Esophagus (tissue), 2 donors: Measurements from ENCODE around the gene NKX2-8. TPM values are rescaled to one million over a fixed set of nuclear protein-coding genes. Genes with fewer than 3 reads are reported as not detected.
A peak's percentile ranks its signal among the peaks of the same experiment; 100 is the strongest.

Source experiments
- H3K27ac ChIP-seq, 2 donors: one replicate each; pipeline ENCODE4 v1.5.1; 2013; ENCODE audit warnings: low read depth in 2 of 2, mild to moderate bottlenecking in 2 of 2, inconsistent platforms in 1 of 2, low read length in 1 of 2, moderate library complexity in 1 of 2
- H3K27me3 ChIP-seq, 2 donors: one replicate each; pipeline ENCODE4 v1.6.1; 2013; ENCODE audit warnings: low read length in 2 of 2, control low read depth in 1 of 2, mild to moderate bottlenecking in 1 of 2; ENCODE audit not compliant: insufficient read depth in 2 of 2, control insufficient read depth in 1 of 2
- H3K36me3 ChIP-seq, 2 donors: one replicate each; pipeline ENCODE4 v1.6.1; 2013; ENCODE audit warnings: low read length in 1 of 2; ENCODE audit not compliant: control insufficient read depth in 2 of 2, insufficient read depth in 2 of 2
- H3K4me1 ChIP-seq, 2 donors: one replicate each; pipeline ENCODE4 v1.6.1; 2013; ENCODE audit warnings: low read length in 1 of 2; ENCODE audit not compliant: control insufficient read depth in 2 of 2, insufficient read depth in 2 of 2
- H3K4me3 ChIP-seq, 2 donors: one replicate each; pipeline ENCODE4 v1.5.1; 2013; ENCODE audit warnings: low read length in 2 of 2, mild to moderate bottlenecking in 2 of 2, low read depth in 1 of 2, moderate library complexity in 1 of 2
- H3K9me3 ChIP-seq, 2 donors: one replicate each; pipeline ENCODE4 v1.6.1; 2013; ENCODE audit warnings: mild to moderate bottlenecking in 2 of 2, low read depth in 1 of 2, low read length in 1 of 2, moderate library complexity in 1 of 2; ENCODE audit not compliant: control insufficient read depth in 2 of 2, insufficient read depth in 1 of 2
- WGBS, 2 donors: extraction: QIAGEN DNeasy Blood & Tissue Kit; methylation state at CpG; one replicate each; pipeline ENCODE4 v1.1.7; 2013; 5-methylcytosine and 5-hydroxymethylcytosine counted together
- polyA plus RNA-seq, 2 donors: library from polyadenylated mRNA; stranded (reverse); fragments of 200-250 nt; gene quantifications; one replicate each; pipeline ENCODE4 v1.2.3, GENCODE V29; 2013
- donor health status: healthy with polysubstance abuse.
- donor health status: Bipolar disorder and iron deficiency.

Gene NKX2-8
- polyA plus RNA-seq, 2 donors: 1.6 to 2.0 TPM

DNA sequence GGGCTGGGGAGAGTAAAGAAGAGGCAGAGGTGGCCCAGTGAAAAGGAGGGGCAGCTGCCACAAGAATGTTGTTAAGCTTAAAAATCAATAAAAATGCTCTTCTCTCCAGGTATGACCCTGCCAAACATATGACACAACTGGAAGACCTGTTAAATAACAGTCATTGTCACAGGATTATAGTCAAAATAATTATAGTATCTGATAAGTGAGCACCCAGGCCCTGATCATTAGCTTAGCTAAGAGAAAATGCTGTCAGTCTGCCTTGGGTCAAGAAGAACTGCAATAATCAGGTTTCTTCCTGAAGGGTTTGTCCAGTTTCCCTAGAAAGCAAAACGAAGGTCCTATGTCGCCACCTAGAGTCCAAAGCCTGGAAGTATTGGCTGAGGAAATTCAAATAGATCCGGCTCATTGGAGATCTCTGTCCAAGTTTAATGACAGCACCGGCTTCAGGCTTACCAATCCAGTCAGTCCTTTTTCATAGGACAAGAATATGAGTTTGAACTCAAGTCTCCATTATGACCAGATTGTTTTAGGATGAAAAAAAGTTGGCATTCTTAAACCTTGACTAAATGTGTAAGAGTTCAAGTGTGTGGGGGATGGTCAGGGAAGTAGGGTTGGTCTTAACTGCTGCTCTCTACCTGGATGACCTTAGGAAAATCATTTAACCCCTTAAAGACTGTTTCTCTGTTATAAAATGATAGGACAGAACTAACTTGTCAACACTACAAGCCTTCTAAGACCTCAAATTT lies 22.5 kb upstream of the NKX2-8 start:
- Histone ChIP-seq H3K9me3 (no peaks in the 10 kb centered on the region), H3K4me3 (no peak overlapping the region), H3K36me3 (no peaks in the 10 kb centered on the region), H3K4me1 (no peaks in the 10 kb centered on the region), H3K27me3 (no peaks in the 10 kb centered on the region), H3K27ac (no peak overlapping the region)
- 0 to 1% methylated on average over 4 of the region's 4 CpGs for WGBS, 2 donors

DNA sequence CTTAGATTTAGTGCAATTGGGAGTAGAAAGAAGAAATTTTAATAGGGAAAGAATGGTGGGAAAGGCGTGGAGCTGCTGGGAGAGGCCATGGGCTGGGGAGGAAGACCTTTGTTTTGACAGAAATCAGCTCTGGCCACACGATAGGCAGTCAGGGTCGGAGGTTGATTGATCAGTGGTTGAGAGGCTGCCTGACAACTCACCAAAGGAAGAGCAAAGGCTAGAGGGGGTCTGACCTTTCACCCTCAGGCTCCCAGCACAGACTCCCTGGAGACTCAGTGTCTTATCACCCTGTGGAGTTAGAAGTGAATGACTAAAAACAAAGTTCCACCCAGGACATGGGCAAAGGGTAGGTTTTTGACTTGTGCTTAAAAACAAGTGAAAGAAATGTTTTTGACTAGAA lies 18.0 kb upstream of the NKX2-8 start:
- no peaks in the 10 kb centered on the region for H3K27me3 ChIP-seq
- 46 to 47% methylated on average over 3 of the region's 3 CpGs for WGBS, 2 donors
- H3K27ac ChIP-seq: no peak overlapping the region
- H3K36me3 ChIP-seq: no peaks in the 10 kb centered on the region
- no peaks in the 10 kb centered on the region for H3K4me1 ChIP-seq
- no peaks in the 10 kb centered on the region for H3K9me3 ChIP-seq
- H3K4me3 ChIP-seq: no peak overlapping the region

DNA sequence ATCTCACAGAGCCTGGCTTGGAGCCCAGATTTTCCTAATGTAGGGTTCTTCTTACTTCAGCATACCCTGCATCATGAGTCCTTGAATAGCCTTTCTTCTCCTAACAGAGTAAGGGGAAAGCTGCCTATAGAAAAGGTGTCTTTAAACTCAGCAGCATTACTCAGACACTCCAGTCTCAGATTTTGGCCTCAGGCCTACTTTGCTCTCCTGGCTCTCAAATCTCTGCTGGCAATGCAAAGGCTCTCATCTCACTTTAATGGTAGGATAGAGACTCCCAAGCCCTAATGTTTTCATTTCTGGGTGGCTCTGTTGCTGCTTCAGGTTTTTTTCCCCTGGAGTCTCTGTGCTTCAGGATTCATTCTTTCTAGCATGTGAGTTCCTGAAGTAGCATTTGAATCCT lies 9.1 kb upstream of the NKX2-8 start:
- no peaks in the 10 kb centered on the region for H3K9me3 ChIP-seq
- no peaks in the 10 kb centered on the region for H3K36me3 ChIP-seq
- no peak overlapping the region for H3K4me3 ChIP-seq
- H3K27me3 ChIP-seq: peaks cover 0 to 3% of the 10 kb centered on the region in 2 donors
- H3K4me1 ChIP-seq: peaks cover 0 to 2% of the 10 kb centered on the region in 2 donors
- H3K27ac ChIP-seq: no peak overlapping the region

DNA sequence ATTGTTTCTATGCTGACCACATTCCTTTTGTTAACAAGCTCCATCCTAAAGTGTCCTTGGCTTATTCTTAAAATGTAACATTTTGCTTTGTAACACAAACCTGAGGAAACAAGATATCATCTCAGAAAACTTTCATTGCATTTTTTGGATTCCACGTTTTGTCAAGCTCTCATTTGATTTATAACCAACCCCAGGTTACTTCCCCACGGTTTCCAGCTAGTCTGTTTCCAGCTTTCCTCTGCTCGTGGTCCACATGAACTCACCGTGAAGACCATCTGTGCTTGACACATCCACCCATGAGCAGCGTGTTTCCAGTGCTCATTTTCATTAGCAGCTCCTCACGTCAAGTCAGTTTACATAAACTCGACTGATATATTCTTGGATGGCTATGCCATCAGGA lies 6.4 kb upstream of the NKX2-8 start:
- H3K27me3 ChIP-seq: peaks cover 0 to 3% of the 10 kb centered on the region in 2 donors
- H3K4me3 ChIP-seq: no peak overlapping the region
- no peaks in the 10 kb centered on the region for H3K36me3 ChIP-seq
- H3K4me1 ChIP-seq: peaks cover 0 to 2% of the 10 kb centered on the region in 2 donors
- no peaks in the 10 kb centered on the region for H3K9me3 ChIP-seq
- no peak overlapping the region for H3K27ac ChIP-seq
- 20 to 38% methylated on average over 7 of the region's 7 CpGs for WGBS, 2 donors

DNA sequence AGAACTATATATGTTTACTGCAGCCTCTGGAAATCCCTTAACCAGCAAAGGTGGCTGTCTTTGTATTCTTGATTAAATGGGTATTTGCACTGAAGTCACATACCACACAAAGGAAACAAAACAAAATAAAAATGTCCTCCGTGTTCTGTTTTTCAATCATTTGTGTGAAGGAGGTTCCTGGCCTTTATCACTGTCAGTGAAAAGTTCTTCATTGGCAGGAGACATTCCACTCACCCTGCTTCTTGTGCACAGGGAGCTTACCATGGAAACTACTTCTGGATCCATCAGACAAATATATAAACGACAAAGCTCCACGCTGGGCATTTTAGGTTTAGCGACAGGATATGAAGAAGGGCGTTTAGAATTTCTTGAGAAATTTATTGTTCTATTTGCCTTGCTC lies 5.7 kb upstream of the NKX2-8 start:
- Histone ChIP-seq H3K27me3 (peaks cover 0 to 6% of the 10 kb centered on the region in 2 donors), H3K4me3 (no peak overlapping the region), H3K27ac (no peak overlapping the region), H3K4me1 (peaks cover 2 to 3% of the 10 kb centered on the region in 2 donors), H3K9me3 (no peaks in the 10 kb centered on the region), H3K36me3 (no peaks in the 10 kb centered on the region)
- 24 to 43% methylated on average over 5 of the region's 5 CpGs for WGBS, 2 donors

DNA sequence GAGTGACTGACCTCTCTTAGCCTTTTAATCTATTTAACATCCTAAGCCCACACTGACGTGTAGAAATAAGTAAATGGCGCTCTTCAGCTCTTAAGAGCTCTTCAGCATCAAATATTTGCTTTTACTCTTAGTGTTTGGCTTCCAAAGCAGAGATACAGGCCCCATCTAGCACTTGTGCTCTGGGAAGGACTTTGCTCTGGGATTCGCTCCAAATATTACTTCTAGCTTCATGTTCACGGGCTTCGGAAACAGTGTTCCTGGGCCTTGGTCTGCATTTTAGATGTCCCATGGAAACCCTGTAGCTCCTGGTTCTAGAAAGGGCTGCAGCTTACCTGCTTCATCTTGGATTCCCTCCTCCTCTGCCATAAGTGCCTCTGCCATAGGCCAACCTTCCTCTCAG lies 2.7 kb upstream of the NKX2-8 start:
- H3K27ac ChIP-seq: no peak overlapping the region
- peaks cover 0 to 8% of the 10 kb centered on the region in 2 donors for H3K27me3 ChIP-seq
- H3K4me3 ChIP-seq: no peak overlapping the region
- H3K9me3 ChIP-seq: no peaks in the 10 kb centered on the region
- WGBS, 2 donors: 43 to 67% methylated on average over 5 of the region's 5 CpGs
- H3K36me3 ChIP-seq: no peaks in the 10 kb centered on the region
- peaks cover 3 to 9% of the 10 kb centered on the region in 2 donors for H3K4me1 ChIP-seq

DNA sequence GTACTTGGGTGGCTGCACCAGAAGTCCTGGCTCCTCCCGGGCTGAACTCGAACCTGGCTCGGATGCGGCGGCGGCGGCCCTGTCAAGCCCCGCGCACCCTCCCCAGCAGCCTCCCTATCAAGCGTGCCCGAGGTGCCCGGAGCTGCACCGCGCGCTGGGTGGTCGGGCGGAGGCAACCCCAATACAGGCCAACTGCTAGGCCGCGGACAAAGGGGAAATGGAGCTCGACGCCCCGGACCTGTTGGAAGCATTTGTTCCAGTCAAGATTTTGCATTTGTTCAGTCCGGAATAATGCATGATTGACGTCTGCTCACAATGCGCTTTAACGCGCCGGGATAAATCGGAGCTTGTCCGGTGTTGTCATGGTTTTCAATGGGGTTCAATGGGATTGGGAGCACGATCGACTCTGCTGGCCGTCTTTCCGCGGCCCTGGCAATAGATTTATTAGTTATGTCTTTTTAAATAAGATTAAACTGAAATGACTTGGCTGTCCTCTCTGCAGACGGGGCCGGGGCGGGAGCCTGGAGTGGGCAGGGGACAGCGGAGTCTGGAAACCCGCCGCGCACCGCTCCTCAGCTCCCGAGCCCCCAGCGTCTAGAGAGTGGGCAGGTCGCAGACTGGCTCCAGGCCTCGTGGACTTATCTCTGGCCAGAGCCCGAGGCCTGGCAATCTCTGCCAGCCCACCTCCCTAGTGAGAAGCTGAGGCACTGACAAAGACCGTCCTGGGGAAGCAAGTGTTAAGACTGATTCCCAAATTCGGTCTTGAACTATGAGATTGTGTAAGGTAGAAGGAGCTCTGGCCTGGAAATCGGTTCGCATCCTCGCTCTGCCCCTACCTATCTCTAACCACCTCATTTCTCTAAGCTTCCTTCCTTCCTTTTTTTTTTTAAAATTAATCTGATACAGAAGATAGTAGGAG lies 1.7 kb upstream of the NKX2-8 start:
- H3K36me3 ChIP-seq: no peaks in the 10 kb centered on the region
- H3K4me3 ChIP-seq: no peak overlapping the region
- H3K27me3 ChIP-seq: peaks cover 0 to 8% of the 10 kb centered on the region in 2 donors
- no peak overlapping the region for H3K27ac ChIP-seq
- 29 to 52% methylated on average over 53 of the region's 53 CpGs for WGBS, 2 donors
- H3K9me3 ChIP-seq: no peaks in the 10 kb centered on the region
- H3K4me1 ChIP-seq: peaks cover 3 to 9% of the 10 kb centered on the region in 2 donors

DNA sequence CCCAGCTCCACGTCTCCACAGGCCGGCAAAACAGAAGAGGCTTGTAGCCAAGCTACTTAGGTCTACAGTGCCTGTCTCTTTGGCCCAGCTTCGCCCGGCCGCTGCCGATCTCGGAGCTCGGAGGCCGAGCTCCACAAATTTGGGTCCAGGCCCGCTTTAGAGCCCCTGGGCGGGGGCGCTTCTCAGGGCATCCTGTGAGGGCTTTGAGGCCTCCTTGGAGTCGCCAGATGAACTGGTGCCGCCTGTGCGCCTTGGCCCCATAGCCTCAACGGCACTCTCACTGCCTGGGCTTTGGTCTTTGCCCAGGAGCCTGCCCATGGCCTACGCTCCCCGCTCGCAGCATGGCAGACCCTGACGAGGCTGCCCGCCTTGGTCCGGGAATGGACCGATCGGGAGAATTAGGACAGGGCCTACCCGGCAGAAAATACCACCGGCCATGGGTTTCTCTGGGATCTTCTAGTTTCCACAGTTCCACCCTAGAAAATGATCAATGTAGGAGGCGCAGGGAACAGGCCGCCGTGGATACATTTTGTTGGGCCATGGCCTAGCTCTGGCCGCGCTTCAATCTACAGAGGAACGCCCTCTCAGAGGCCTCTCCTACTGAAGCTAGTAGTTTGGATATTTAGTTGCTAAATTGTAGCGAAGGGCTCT lies 953 bp upstream of the NKX2-8 start:
- Histone ChIP-seq H3K4me1 (peaks cover 3 to 9% of the 10 kb centered on the region in 2 donors), H3K27me3 (peaks cover 0 to 8% of the 10 kb centered on the region in 2 donors), H3K36me3 (no peaks in the 10 kb centered on the region), H3K9me3 (no peaks in the 10 kb centered on the region), H3K27ac (no peak overlapping the region), H3K4me3 (no peak overlapping the region)
- 37 to 45% methylated on average over 33 of the region's 33 CpGs for WGBS, 2 donors

DNA sequence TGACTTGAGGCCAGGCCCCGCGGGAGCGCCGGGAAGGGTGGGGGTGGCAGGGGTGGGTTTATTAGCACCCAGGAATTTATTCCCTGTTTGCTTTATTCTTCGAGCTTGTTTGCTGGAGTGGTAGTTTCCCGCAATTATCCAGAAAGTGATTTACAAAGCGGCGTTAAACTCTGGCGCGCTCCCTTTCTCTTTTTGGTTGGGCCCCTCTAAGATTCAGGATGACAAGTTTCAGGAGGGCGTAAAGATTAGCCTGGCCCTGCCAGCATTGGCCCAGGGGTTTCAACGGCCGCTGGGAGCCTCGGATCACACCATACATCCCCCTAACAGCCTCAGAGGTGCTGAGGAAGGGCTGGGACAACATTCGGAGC lies 444 bp upstream of the NKX2-8 start:
- Histone ChIP-seq H3K4me3 (peak overlapping the region in 1 of 2 donors; percentile 59), H3K4me1 (peaks cover 3 to 9% of the 10 kb centered on the region in 2 donors), H3K27ac (no peak overlapping the region), H3K36me3 (no peaks in the 10 kb centered on the region), H3K9me3 (no peaks in the 10 kb centered on the region), H3K27me3 (peaks cover 0 to 8% of the 10 kb centered on the region in 2 donors)
- 13 to 18% methylated on average over 15 of the region's 15 CpGs for WGBS, 2 donors
